Measurements from ENCODE around the gene VWA5A. TPM values are rescaled to one million over a fixed set of nuclear protein-coding genes. Genes with fewer than 3 reads are reported as not detected.

VWA5A gene
- total RNA-seq, 4 donors from 2014 or later = 1.6 to 2.5 (median 2.1) TPM

GRCh38 chr11:124109377-124109776 lies 5.9 kb upstream of the VWA5A start:
- Histone ChIP-seq H3K27ac (no peak overlapping the region), H3K27me3 (no peaks in the 10 kb centered on the region), H3K4me1 (no peaks in the 10 kb centered on the region), H3K4me3 (no peak overlapping the region), H3K36me3 (no peaks in the 10 kb centered on the region), H3K9me3 (no peaks in the 10 kb centered on the region)
- in situ Hi-C loops (cut with MboI; ENCODE audit: low sequenced_read_pairs in 4 of 4) = no loop called here
- TF ChIP-seq, protein P1, sequence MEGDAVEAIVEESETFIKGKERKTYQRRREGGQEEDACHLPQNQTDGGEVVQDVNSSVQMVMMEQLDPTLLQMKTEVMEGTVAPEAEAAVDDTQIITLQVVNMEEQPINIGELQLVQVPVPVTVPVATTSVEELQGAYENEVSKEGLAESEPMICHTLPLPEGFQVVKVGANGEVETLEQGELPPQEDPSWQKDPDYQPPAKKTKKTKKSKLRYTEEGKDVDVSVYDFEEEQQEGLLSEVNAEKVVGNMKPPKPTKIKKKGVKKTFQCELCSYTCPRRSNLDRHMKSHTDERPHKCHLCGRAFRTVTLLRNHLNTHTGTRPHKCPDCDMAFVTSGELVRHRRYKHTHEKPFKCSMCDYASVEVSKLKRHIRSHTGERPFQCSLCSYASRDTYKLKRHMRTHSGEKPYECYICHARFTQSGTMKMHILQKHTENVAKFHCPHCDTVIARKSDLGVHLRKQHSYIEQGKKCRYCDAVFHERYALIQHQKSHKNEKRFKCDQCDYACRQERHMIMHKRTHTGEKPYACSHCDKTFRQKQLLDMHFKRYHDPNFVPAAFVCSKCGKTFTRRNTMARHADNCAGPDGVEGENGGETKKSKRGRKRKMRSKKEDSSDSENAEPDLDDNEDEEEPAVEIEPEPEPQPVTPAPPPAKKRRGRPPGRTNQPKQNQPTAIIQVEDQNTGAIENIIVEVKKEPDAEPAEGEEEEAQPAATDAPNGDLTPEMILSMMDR (IDR thresholded peaks at IDR 0.05 in 4 of 5, conservative IDR thresholded peaks at IDR 0.05 in 1 of 5) = no peak
- TF ChIP-seq POLR2A (IDR thresholded peaks at IDR 0.05) = no peak
- ATAC-seq (no peak), DNase-seq (no peak)
- intact Hi-C loops (cut with DNase I; ENCODE audit: low total_unique reads) = no loop called here

- no peak overlapping the region for H3K27ac ChIP-seq
- TF ChIP-seq POLR2A (IDR thresholded peaks at IDR 0.05) = no peak
- TF ChIP-seq, protein P1 (IDR thresholded peaks at IDR 0.05 in 4 of 5, conservative IDR thresholded peaks at IDR 0.05 in 1 of 5) = no peak
These were observed 5.0 kb upstream of the VWA5A start for GRCh38 chr11:124110201-124110600.

GRCh38 chr11:124113890-124114289 lies 1.4 kb upstream of the VWA5A start:
- H3K36me3 ChIP-seq = peaks cover 0 to 9% of the 10 kb centered on the region in 2 donors
- no peak for TF ChIP-seq POLR2A (IDR thresholded peaks at IDR 0.05)
- TF ChIP-seq, protein P1 (IDR thresholded peaks at IDR 0.05 in 4 of 5, conservative IDR thresholded peaks at IDR 0.05 in 1 of 5) = no peak
- no peaks in the 10 kb centered on the region for H3K27me3 ChIP-seq
- ATAC-seq (no peak), DNase-seq (no peak)
- no peaks in the 10 kb centered on the region for H3K9me3 ChIP-seq
- H3K27ac ChIP-seq = no peak overlapping the region
- H3K4me3 ChIP-seq = no peak overlapping the region
- H3K4me1 ChIP-seq = peaks cover 0 to 8% of the 10 kb centered on the region in 2 donors
- intact Hi-C loops (cut with DNase I; ENCODE audit: low total_unique reads) = no loop called here
- in situ Hi-C loops (cut with MboI; ENCODE audit: low sequenced_read_pairs in 4 of 4) = no loop called here

More at GRCh38 chr11:124110201-124110600, 5.0 kb upstream of the VWA5A start:
- Histone ChIP-seq H3K36me3 (no peaks in the 10 kb centered on the region), H3K9me3 (no peaks in the 10 kb centered on the region), H3K4me3 (no peak overlapping the region), H3K4me1 (peaks cover 0 to 4% of the 10 kb centered on the region in 2 donors), H3K27me3 (no peaks in the 10 kb centered on the region)
- in situ Hi-C loops (cut with MboI; ENCODE audit: low sequenced_read_pairs in 4 of 4) (no loop called here), intact Hi-C loops (cut with DNase I; ENCODE audit: low total_unique reads) (no loop called here)
- ATAC-seq = no peak
- no peak for DNase-seq

DNA sequence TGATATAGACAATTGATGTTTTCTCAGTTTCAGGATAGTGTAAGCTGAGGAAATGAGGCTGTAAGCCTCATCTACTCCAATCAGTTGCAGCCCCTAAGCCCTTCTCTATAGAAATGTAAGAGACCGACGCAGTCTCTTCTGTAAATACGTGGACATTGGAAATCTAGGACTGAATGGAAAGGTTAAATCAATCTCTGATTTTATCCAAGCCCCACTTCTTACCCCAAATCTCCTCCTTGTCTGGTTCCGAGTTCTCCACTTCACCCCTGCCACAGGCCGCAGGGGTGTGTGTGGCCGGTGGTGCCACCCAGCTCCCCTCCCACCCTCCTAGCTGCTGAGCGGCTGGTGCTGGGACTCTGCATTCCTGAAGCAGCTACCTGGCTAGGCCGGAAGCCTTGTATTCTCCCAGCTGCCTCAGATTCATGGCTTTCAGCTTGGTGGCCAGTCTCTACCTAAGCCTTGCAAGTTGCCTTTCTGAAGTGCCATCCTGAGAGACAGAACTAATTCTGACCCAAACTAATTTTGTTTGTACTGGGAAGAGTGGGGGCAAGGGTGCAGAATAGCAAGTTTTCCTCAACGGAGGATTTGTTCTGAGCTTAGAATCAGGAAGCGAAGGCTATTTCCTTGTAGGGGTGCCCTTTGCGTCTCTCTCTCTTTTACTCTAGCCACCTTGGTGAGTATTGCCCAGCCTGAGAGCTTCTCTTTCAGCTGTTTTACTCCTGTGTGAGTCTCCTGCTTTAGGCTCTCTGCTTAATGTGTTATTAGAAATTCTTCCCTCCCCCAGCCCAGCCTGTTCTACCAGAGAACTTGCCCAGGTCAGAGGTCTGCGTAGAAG lies 749 bp downstream of the VWA5A start:
- Histone ChIP-seq H3K27ac (peak overlapping the region in 1 of 4 donors; percentile 4), H3K4me3 (peak overlapping the region; percentile 55 to 65 (median 62)), H3K27me3 (no peaks in the 10 kb centered on the region), H3K9me3 (no peaks in the 10 kb centered on the region), H3K4me1 (peaks cover 0 to 8% of the 10 kb centered on the region in 2 donors), H3K36me3 (peaks cover 0 to 16% of the 10 kb centered on the region in 2 donors)
- TF ChIP-seq, protein P1 (IDR thresholded peaks at IDR 0.05 in 4 of 5, conservative IDR thresholded peaks at IDR 0.05 in 1 of 5) = no peak
- no peak for TF ChIP-seq POLR2A (IDR thresholded peaks at IDR 0.05)
- intact Hi-C loops (cut with DNase I; ENCODE audit: low total_unique reads) (no loop called here), in situ Hi-C loops (cut with MboI; ENCODE audit: low sequenced_read_pairs in 4 of 4) (no loop called here)
- DNase-seq (no peak), ATAC-seq (no peak)
